Stimulated activated CD4-positive, alpha-beta T cell treated with anti-CD3 and anti-CD28 coated beads, Interleukin-2, amount 100 ng/mL, for 4 hours (primary cell): ENCODE data around the gene MYH10.

ENCODE experiments used
- DNase-seq: peaks from one replicate; pipeline ENCODE4 v3.0.0-alpha.2; 2020; ENCODE audit warnings: low read depth

The MYH10 gene

GRCh38 chr17:8444494-8444893, 186.0 kb downstream of the MYH10 start:
- no peak for DNase-seq

- no peak for DNase-seq
Measured at GRCh38 chr17:8443756-8444155, 186.8 kb downstream of the MYH10 start.

DNA sequence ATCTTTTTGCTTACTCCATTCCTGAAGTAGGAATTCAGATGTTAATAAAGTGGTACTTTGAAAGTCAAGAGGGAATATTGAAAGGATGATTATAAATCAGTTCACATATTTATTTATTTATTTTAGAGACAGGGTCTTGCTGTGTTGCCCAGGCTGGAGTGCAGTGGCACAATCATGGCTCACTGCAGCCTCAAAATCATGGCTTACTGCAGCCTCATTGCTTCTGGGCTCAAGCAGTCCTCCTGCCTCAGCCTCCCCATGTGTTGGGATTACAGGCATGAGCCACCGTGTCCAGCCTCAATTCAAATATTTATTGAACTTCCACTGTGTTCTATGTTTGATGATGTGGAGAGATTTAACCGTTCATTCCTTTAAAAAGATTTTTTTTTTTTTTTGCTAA, 188.2 kb downstream of the MYH10 start:
- DNase-seq: no peak

- DNase-seq: no peak
Measured at GRCh38 chr17:8441690-8442089, 188.8 kb downstream of the MYH10 start.

GRCh38 chr17:8439681-8440080, 190.8 kb downstream of the MYH10 start:
- no peak for DNase-seq

GRCh38 chr17:8438441-8438840, 192.1 kb downstream of the MYH10 start:
- DNase-seq: no peak

- DNase-seq: no peak
Measured at GRCh38 chr17:8436844-8437171, 193.7 kb downstream of the MYH10 start.

DNA sequence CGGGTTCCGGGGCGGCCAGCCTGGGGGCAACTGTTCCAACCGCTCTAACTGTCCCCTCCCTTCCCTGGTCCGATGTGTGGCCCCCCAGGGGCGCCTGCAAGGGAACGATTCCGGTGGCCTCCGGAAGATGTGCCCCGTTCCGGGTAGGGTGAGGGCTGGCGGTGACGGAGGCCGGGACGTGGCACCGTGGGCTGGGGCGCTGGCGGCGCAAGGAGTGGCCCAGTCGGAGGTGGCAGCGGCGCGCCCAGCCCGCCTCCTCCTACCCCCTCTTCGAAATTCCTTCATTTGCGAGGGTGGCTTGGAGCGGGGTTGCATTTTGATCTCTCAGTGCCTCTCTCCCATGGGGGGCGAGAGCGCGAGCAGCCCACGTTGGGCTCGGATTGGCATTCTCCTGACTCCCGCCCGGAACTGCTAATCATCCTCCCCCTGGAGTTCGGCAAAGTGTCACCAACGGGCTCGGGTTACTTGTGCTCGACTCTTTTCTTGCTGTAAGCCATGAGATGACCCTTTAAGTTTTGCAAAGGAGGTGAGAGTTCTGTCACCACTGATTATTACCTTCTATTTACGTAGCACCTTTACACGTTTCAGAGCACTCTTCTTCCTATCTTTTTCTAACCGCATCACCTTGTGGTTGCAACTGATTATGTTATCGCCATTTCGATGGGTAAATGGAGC, 194.2 kb downstream of the MYH10 start:
- peak; percentile 31 for DNase-seq

DNA sequence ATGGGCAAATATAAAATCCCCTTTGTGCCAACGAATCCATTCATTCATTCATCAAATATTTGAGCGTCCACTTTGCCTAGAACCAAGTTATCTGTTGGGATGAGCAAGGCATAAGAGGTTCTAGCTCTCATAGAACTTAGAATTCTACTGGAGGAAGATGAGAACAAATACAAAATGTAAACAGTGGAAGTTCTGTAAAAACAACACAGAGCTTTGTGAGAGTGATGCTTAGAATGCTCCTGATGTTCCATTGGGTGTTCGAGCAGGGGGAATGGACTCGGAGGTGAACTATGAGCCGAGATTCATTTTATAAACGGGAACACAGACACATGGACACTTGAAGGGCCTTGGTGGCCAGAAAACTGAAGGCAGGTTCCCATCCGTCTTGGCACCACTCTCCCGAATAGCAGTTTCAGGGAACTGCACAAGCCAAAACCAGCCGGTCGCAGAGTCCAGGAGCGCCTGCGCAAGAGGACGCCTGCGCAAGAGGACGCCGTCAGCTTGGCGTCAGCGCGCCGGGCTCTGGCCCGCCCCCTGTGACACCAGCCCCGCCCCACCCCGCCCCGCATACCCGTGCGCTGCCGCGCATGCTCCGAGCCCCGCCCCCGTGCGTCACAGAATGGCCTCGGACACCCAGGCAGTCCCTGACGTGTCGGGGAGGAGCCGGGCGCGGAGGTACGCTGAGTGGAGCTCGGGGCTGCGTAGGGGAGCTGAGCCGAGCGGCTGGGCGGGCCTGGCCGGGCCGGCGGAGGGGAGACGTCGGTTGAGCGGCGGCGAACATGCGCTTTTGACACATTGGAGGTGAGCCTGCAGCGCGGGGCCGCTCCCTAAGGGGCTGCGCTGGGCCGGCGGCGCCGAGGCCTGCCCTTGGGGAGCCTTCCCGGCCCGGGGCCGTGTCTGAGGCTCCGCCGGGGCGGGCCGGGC, 195.0 kb downstream of the MYH10 start, which contains the start of gene NDEL1:
TSS of gene NDEL1 (plus strand) at position 640 of the 924 bp plus-strand sequence. CDS start 8,388 bp downstream, outside the sequence.
- DNase-seq: peak; percentile 99

DNA sequence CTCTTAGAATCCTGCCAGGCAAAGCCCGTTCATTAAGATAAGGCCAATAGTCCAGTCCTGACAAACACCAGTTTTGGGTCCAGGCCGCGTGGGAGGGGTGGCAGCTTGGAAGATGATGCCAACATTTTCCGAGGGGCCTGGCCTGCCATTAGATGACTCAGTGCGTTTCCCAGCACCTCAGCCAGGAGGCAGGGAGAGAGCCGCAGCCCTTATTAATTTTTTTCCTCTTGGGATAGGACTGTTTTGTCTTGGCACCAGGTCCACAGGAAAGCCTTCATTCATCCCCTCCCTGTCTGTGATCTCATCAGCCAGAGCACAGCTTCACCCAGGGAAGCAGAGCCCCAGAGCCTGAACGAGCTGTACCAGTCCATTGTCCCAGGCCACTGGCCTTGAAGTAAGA, 199.6 kb downstream of the MYH10 start:
- no peak for DNase-seq

- DNase-seq: no peak
Measured at GRCh38 chr17:8426802-8427201, 203.7 kb downstream of the MYH10 start.

DNA sequence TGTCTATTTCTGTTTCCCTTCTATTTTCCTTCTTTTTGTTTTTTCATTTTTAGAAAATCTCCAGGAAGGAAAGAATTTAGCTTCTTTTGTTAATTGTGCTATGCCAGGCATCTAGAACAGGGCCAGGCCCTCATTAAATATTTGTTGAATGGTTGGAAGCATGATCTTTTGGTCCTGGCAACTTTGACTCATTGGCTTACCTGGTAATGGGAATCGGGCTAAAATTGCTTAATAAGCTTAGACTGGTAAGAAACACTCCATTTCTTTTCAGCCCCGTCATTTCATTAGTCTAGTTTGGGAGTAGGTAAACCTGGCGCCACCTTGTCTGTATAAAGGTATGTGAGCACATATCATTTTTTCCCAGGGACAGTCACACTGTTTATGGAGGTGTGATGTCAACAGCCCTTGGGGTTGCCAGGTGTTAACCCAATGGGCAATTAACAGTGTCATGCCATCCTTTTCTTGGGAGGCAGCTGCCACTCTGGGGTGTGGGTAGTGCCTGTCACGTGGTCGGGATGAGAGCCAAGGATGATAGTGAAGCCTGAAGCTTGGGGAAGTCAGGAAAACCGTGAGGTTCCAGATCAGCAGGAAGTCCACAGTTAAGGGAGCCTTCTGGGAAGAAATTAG, 204.3 kb downstream of the MYH10 start:
- DNase-seq: no peak
